Measurements from ENCODE around the gene TMEM117. TPM values are rescaled to one million over a fixed set of nuclear protein-coding genes. Genes with fewer than 3 reads are reported as not detected.
"Not testable (repeated sequence)": the region's sequence is repeated elsewhere in the genome, so short reads cannot be mapped to it uniquely, and the experiment has no call there.

TMEM117 gene
- total and polyA plus RNA-seq, 4 donors = 1.6 to 10.6 (median 5.1) TPM

GRCh38 chr12:44044491-44044890, 208.6 kb downstream of the TMEM117 start:
- ATAC-seq (ENCODE audit: low FRiP score); DNase-seq: not testable (repeated sequence)
- WGBS, 2 donors = 92 to 100% methylated on average over 2 of the region's 2 CpGs

GRCh38 chr12:44046732-44047417, 211.0 kb downstream of the TMEM117 start:
- intact Hi-C loops (cut with DNase I) = no loop called here
- WGBS, 2 donors = 94 to 95% methylated on average over 3 of the region's 3 CpGs
- Histone ChIP-seq H3K27me3 (ENCODE audit: control insufficient read depth in 1 of 2, insufficient read depth in 2 of 2, low read length in 1 of 2) (no peaks in the 10 kb centered on the region), H3K4me1 (ENCODE audit: control insufficient read depth in 1 of 2, insufficient read depth in 2 of 2, low read length in 2 of 2) (no peaks in the 10 kb centered on the region), H3K4me3 (ENCODE audit: low read length in 2 of 2) (no peak overlapping the region), H3K27ac (ENCODE audit: low read depth in 1 of 2, low read length in 2 of 2) (no peak overlapping the region), H3K9me3 (ENCODE audit: control insufficient read depth, low read length) (no peaks in the 10 kb centered on the region), H3K36me3 (ENCODE audit: control insufficient read depth in 1 of 2, insufficient read depth in 2 of 2, low read length in 1 of 2) (no peaks in the 10 kb centered on the region)
- ATAC-seq (ENCODE audit: low FRiP score) = no peak
- DNase-seq = no peak

More at GRCh38 chr12:44044491-44044890, 208.6 kb downstream of the TMEM117 start:
- H3K36me3 ChIP-seq (ENCODE audit: control insufficient read depth in 1 of 2, insufficient read depth in 2 of 2, low read length in 1 of 2); H3K27ac ChIP-seq (ENCODE audit: low read depth in 1 of 2, low read length in 2 of 2); H3K9me3 ChIP-seq (ENCODE audit: control insufficient read depth, low read length); H3K4me3 ChIP-seq (ENCODE audit: low read length in 2 of 2); H3K27me3 ChIP-seq (ENCODE audit: control insufficient read depth in 1 of 2, insufficient read depth in 2 of 2, low read length in 1 of 2); H3K4me1 ChIP-seq (ENCODE audit: control insufficient read depth in 1 of 2, insufficient read depth in 2 of 2, low read length in 2 of 2); intact Hi-C loops (cut with DNase I): not testable (repeated sequence)

- no peaks in the 10 kb centered on the region for H3K36me3 ChIP-seq (ENCODE audit: control insufficient read depth in 1 of 2, insufficient read depth in 2 of 2, low read length in 1 of 2)
- H3K4me3 ChIP-seq (ENCODE audit: low read length in 2 of 2) = no peak overlapping the region
- ATAC-seq (ENCODE audit: low FRiP score) (no peak), DNase-seq (no peak)
- H3K27ac ChIP-seq (ENCODE audit: low read depth in 1 of 2, low read length in 2 of 2) = no peak overlapping the region
- 88 to 92% methylated on average over 4 of the region's 4 CpGs for WGBS, 2 donors
- no peaks in the 10 kb centered on the region for H3K4me1 ChIP-seq (ENCODE audit: control insufficient read depth in 1 of 2, insufficient read depth in 2 of 2, low read length in 2 of 2)
- H3K9me3 ChIP-seq (ENCODE audit: control insufficient read depth, low read length) = no peaks in the 10 kb centered on the region
- no peaks in the 10 kb centered on the region for H3K27me3 ChIP-seq (ENCODE audit: control insufficient read depth in 1 of 2, insufficient read depth in 2 of 2, low read length in 1 of 2)
- intact Hi-C loops (cut with DNase I) = no loop called here
These were observed 216.7 kb downstream of the TMEM117 start for GRCh38 chr12:44052554-44052953.

GRCh38 chr12:44053549-44054127, 217.8 kb downstream of the TMEM117 start:
- H3K27me3 ChIP-seq (ENCODE audit: control insufficient read depth in 1 of 2, insufficient read depth in 2 of 2, low read length in 1 of 2) = no peaks in the 10 kb centered on the region
- intact Hi-C loops (cut with DNase I) = no loop called here
- H3K4me1 ChIP-seq (ENCODE audit: control insufficient read depth in 1 of 2, insufficient read depth in 2 of 2, low read length in 2 of 2) = no peaks in the 10 kb centered on the region
- H3K9me3 ChIP-seq (ENCODE audit: control insufficient read depth, low read length) = no peaks in the 10 kb centered on the region
- no peak overlapping the region for H3K27ac ChIP-seq (ENCODE audit: low read depth in 1 of 2, low read length in 2 of 2)
- ATAC-seq (ENCODE audit: low FRiP score) (peak; percentile 48), DNase-seq (no peak)
- H3K4me3 ChIP-seq (ENCODE audit: low read length in 2 of 2) = no peak overlapping the region
- WGBS, 2 donors = 3 to 8% methylated on average over 3 of the region's 3 CpGs
- no peaks in the 10 kb centered on the region for H3K36me3 ChIP-seq (ENCODE audit: control insufficient read depth in 1 of 2, insufficient read depth in 2 of 2, low read length in 1 of 2)

GRCh38 chr12:44054281-44054680, 218.4 kb downstream of the TMEM117 start:
- H3K9me3 ChIP-seq (ENCODE audit: control insufficient read depth, low read length) = no peaks in the 10 kb centered on the region
- intact Hi-C loops (cut with DNase I) = no loop called here
- H3K36me3 ChIP-seq (ENCODE audit: control insufficient read depth in 1 of 2, insufficient read depth in 2 of 2, low read length in 1 of 2) = no peaks in the 10 kb centered on the region
- no peak overlapping the region for H3K4me3 ChIP-seq (ENCODE audit: low read length in 2 of 2)
- DNase-seq = no peak
- no peaks in the 10 kb centered on the region for H3K4me1 ChIP-seq (ENCODE audit: control insufficient read depth in 1 of 2, insufficient read depth in 2 of 2, low read length in 2 of 2)
- H3K27ac ChIP-seq (ENCODE audit: low read depth in 1 of 2, low read length in 2 of 2) = no peak overlapping the region
- no peak for ATAC-seq (ENCODE audit: low FRiP score)
- 26 to 35% methylated on average over 3 of the region's 3 CpGs for WGBS, 2 donors
- H3K27me3 ChIP-seq (ENCODE audit: control insufficient read depth in 1 of 2, insufficient read depth in 2 of 2, low read length in 1 of 2) = no peaks in the 10 kb centered on the region

- 82 to 96% methylated on average over 2 of the region's 2 CpGs for WGBS, 2 donors
- intact Hi-C loops (cut with DNase I) = no loop called here
- ATAC-seq (ENCODE audit: low FRiP score) (no peak), DNase-seq (no peak)
- Histone ChIP-seq H3K36me3 (ENCODE audit: control insufficient read depth in 1 of 2, insufficient read depth in 2 of 2, low read length in 1 of 2) (no peaks in the 10 kb centered on the region), H3K4me1 (ENCODE audit: control insufficient read depth in 1 of 2, insufficient read depth in 2 of 2, low read length in 2 of 2) (peaks cover 0 to 1% of the 10 kb centered on the region in 2 donors), H3K27me3 (ENCODE audit: control insufficient read depth in 1 of 2, insufficient read depth in 2 of 2, low read length in 1 of 2) (no peaks in the 10 kb centered on the region), H3K27ac (ENCODE audit: low read depth in 1 of 2, low read length in 2 of 2) (no peak overlapping the region), H3K4me3 (ENCODE audit: low read length in 2 of 2) (no peak overlapping the region), H3K9me3 (ENCODE audit: control insufficient read depth, low read length) (no peaks in the 10 kb centered on the region)
These were observed 222.5 kb downstream of the TMEM117 start for GRCh38 chr12:44058366-44058765.

- H3K4me3 ChIP-seq (ENCODE audit: low read length in 2 of 2) = no peak overlapping the region
- peaks cover 0 to 1% of the 10 kb centered on the region in 2 donors for H3K4me1 ChIP-seq (ENCODE audit: control insufficient read depth in 1 of 2, insufficient read depth in 2 of 2, low read length in 2 of 2)
- H3K27ac ChIP-seq (ENCODE audit: low read depth in 1 of 2, low read length in 2 of 2) = no peak overlapping the region
- no peak for DNase-seq
- H3K9me3 ChIP-seq (ENCODE audit: control insufficient read depth, low read length) = no peaks in the 10 kb centered on the region
- H3K36me3 ChIP-seq (ENCODE audit: control insufficient read depth in 1 of 2, insufficient read depth in 2 of 2, low read length in 1 of 2) = no peaks in the 10 kb centered on the region
- no peaks in the 10 kb centered on the region for H3K27me3 ChIP-seq (ENCODE audit: control insufficient read depth in 1 of 2, insufficient read depth in 2 of 2, low read length in 1 of 2)
- ATAC-seq (ENCODE audit: low FRiP score) = no peak
- intact Hi-C loops (cut with DNase I) = no loop called here
These were observed 223.6 kb downstream of the TMEM117 start for GRCh38 chr12:44059476-44059875.

GRCh38 chr12:44063671-44064070, 227.8 kb downstream of the TMEM117 start:
- Histone ChIP-seq H3K27ac (ENCODE audit: low read depth in 1 of 2, low read length in 2 of 2) (no peak overlapping the region), H3K36me3 (ENCODE audit: control insufficient read depth in 1 of 2, insufficient read depth in 2 of 2, low read length in 1 of 2) (no peaks in the 10 kb centered on the region), H3K4me1 (ENCODE audit: control insufficient read depth in 1 of 2, insufficient read depth in 2 of 2, low read length in 2 of 2) (peaks cover 0 to 1% of the 10 kb centered on the region in 2 donors), H3K9me3 (ENCODE audit: control insufficient read depth, low read length) (no peaks in the 10 kb centered on the region), H3K4me3 (ENCODE audit: low read length in 2 of 2) (no peak overlapping the region), H3K27me3 (ENCODE audit: control insufficient read depth in 1 of 2, insufficient read depth in 2 of 2, low read length in 1 of 2) (no peaks in the 10 kb centered on the region)
- no peak for ATAC-seq (ENCODE audit: low FRiP score)
- WGBS, 2 donors = 97 to 98% methylated on average over 3 of the region's 3 CpGs
- DNase-seq = no peak
- intact Hi-C loops (cut with DNase I) = loop anchor here in 1 of 2 donors (5.0 kb wide), 1 partner anchor 51 kb away; no protein-coding TSS in a partner anchor

GRCh38 chr12:44076871-44077270, 241.0 kb downstream of the TMEM117 start:
- Histone ChIP-seq H3K36me3 (ENCODE audit: control insufficient read depth in 1 of 2, insufficient read depth in 2 of 2, low read length in 1 of 2) (no peaks in the 10 kb centered on the region), H3K4me1 (ENCODE audit: control insufficient read depth in 1 of 2, insufficient read depth in 2 of 2, low read length in 2 of 2) (peaks cover 0 to 6% of the 10 kb centered on the region in 2 donors), H3K27me3 (ENCODE audit: control insufficient read depth in 1 of 2, insufficient read depth in 2 of 2, low read length in 1 of 2) (no peaks in the 10 kb centered on the region), H3K4me3 (ENCODE audit: low read length in 2 of 2) (no peak overlapping the region), H3K27ac (ENCODE audit: low read depth in 1 of 2, low read length in 2 of 2) (peak overlapping the region in 1 of 2 donors; percentile 19), H3K9me3 (ENCODE audit: control insufficient read depth, low read length) (no peaks in the 10 kb centered on the region)
- no peak for ATAC-seq (ENCODE audit: low FRiP score)
- intact Hi-C loops (cut with DNase I) = no loop called here
- no peak for DNase-seq
- 5 to 8% methylated on average over 2 of the region's 2 CpGs for WGBS, 2 donors

Measured in aorta (tissue), 5 donors.